ENCODE data around the gene SEMA4G.

SEMA4G gene

DNA sequence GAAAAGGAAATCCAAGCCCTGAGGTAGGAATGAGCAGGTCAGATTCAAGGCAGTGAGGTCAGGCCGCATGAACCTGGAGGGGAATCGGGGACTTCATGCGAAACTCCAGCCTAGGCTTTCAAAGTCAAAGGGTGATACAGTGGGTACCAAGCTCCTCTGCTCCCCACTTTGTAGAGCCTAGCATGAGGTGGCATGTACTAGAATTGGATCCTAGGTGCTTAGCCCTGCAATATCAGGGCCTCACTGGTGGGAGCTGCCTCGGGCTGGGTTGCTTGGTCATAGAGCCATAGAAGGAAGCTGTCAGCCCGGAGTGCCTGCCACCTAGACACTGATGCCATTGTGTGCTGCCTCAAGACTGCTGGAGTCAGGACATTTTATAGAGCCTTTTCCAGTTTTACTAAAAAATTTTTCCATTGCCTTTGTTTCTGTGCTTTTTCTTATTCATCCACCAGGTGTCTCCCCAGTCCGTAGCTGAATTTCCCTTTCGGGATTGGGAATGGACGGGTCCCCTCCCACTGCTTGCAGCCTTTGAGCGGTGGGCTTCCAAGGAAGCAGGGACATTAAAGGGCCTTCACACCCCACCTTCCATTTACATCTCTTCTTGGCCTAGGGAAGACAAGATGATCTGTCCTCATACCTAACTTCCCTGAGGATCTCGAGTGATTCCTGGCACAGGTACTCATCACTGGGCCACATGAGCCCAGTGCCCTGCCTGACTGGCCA lies 24.8 kb downstream of the SEMA4G start:
- DNase-seq: no peak

DNA sequence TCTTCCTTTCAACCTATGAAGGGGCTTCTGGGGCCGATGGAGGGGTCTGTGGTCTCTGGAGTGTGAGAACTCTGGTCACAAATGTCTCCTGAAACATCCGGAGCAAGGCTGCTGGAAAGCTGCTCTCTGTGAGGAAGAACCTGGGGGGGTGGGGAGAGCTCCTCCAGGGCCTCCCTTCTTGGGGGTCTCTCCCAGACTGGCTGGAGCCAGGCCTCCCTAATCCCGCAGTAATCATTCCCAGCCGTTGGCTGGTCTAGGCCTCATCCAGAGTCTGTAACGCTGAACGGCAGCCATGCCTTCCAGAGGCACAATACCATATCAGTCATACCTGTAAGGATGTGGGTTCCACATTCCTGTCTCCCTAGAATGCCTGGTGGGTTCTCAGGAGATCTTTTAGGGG lies 25.9 kb downstream of the SEMA4G start:
- no peak for DNase-seq

GRCh38 chr10:100996678-100997359 lies 27.5 kb downstream of the SEMA4G start:
- peak; percentile 8 for DNase-seq

DNA sequence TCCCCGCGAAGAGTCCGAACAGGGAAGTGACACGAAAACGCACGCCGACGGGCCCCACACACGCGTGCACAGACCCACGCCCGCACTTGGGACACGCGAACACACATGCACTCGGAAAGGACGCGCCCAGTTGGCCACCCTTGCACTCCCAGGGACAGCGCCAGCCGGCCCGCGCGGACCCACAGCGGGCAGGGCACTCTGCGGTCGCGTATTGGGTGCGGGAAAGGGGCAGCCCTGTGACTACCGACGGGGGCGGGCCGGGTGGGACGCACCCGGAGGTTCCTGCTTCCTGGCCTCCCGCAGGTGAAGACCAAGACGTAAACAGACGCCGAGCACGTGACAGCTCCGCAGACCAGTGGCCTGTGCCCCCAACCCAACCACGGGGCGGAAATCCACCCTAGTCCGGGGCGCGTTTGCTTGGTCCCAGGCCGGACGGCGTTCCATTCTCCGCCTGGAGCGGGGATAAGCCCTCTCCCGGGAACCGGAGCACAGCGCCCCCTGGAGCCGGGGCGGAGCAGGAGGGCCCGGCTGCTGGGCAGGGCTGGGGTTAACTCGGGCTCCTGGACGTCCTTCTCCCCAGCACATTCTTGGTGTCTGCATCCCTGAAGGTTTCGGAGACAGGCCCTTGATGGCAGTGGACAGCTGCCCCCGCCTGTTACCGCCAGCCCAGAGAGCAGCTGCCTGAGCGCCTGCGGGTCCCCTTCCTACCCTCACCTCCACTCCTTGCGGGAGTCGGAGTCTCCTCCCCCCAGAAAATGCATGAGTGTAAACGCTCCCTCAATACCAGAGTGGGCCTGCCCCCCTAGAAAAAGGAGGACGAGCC lies 28.3 kb downstream of the SEMA4G start:
- DNase-seq: peak; percentile 44

DNA sequence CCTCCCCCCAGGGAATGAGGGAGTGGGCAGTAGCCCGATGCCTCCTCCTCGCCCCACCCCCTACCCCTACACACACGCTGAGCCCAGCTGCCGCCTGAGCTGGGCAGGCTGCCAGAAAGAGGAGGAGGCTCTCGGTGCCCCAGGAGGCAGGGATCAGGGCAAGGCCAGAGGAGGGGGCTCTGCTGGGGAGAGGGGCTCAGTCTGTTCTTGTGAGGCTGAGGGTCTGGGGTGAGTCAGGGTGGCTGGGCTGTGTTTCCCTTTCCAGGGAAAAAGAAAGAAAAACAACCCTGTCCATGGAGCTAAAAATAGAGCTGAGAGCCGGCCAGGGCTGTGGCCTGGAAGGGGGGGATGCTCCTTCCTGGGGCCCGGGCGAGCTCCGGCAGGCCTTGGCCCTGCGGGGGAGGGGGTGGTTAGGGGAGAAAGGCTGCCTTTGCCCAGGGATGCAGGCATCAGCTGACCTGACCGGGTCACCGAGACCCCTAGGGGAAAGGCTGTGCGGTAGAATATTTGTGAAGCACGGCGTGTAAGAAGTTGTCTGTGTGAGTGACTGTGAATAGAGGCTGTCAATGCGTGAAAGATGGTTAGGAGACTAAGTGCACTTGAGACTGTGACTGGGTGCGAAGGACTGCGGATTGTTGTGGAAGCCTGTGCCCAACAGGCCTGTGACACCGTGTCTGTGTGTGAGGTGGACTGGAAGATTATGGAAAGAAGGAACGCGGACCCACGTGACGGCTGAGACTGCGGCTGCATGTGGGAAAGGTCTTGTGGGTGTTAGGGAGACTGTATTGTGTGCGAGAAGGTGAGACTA lies 29.1 kb downstream of the SEMA4G start:
- peak; percentile 61 for DNase-seq

GRCh38 chr10:100998991-100999741 lies 29.9 kb downstream of the SEMA4G start:
- peak; percentile 17 for DNase-seq

DNA sequence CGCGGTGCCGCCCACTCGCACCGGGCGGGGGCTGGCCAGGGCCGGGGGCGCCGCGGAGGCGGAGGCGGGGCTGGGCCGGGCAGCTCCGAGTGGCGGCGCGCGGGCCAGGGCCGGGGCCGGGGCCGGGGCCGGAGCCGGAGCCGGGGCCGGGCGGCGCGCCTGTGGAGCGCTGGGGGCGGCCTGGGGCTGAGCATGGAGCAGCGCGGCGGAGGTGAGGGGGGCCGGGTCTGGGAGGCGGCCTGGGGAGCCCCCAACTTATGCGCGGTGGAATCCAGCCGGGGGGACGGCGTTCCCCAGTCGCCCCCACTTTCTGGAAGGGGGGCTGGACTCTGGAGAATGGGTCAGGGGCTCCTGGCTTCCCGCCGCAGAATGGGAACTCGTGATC lies 30.4 kb downstream of the SEMA4G start, which contains the start of gene LZTS2:
LZTS2 (plus strand) TSS at position 67 of the 385 bp plus-strand sequence. CDS start 2,731 bp downstream, outside the sequence.
- no peak for DNase-seq

GRCh38 chr10:101000127-101000914 lies 31.0 kb downstream of the SEMA4G start:
- DNase-seq: no peak

DNA sequence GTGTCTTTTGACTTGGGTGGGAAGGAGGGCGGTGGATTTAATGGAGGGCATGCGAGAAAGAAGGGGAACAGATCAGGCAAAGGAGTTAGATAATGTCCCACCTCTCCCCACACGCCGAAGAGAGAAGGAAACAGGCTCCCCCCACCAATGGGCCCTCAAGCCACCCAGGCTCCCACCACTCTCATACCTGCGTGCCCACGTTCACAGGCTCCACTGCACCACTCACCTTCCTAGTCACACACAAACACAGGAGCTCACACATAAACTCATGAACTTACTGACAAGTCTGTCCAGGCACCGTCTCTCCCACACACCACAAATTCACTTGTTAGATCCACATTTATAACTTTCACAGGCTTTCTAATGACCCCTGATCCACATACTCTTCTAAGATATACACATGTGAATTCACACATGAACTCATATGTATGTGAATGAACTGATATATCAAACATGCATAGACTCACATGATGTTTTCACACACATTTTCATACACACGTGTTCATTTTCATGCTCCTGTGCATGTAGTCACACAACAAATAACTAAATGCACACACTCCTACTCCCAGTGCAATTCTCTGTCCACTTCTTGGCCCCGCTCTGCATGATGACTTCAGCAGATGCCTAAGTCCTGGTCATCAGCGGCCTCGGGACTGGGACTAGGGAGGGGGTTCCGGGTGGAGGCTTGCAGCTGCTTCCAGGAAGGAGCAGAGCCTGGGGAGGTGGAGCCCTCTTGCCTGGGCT lies 31.8 kb downstream of the SEMA4G start:
- no peak for DNase-seq

DNA sequence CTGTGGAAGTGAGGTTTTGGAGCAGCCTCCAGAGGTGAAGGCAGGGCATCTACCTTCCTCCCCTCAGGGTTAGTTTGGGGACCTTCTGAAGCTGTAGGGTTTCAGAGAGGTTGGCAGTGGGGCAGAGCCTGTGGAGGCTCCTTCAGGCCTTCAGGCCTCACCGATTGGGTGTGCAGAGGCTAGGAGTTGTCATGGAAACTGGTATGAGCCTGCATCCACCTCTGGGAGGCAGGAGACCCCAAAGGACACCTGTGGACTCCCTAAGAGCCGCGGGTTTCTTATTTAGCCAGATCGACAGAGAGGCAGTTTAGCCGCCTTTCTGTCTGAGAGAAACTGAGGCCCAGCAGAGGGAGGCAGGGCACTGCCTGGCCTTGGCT lies 32.3 kb downstream of the SEMA4G start:
- no peak for DNase-seq

- no peak for DNase-seq
These were observed 33.2 kb downstream of the SEMA4G start for GRCh38 chr10:101002456-101002855.

DNA sequence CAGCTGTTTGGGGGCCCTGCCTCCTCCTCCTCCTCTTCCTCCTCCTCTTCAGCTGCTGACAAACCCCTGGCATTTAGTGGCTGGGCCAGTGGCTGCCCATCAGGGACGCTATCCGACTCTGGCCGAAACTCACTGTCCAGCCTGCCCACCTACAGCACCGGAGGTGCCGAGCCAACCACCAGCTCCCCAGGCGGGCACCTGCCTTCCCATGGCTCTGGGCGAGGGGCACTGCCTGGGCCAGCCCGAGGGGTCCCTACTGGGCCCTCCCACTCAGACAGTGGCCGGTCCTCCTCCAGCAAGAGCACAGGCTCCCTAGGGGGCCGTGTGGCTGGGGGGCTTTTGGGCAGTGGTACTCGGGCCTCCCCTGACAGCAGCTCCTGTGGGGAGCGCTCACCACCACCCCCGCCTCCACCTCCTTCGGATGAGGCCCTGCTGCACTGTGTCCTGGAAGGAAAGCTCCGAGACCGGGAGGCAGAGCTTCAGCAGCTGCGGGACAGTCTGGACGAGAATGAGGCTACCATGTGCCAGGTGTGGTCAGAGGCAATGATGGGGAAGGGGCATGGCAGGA lies 34.4 kb downstream of the SEMA4G start:
- no peak for DNase-seq

DNA sequence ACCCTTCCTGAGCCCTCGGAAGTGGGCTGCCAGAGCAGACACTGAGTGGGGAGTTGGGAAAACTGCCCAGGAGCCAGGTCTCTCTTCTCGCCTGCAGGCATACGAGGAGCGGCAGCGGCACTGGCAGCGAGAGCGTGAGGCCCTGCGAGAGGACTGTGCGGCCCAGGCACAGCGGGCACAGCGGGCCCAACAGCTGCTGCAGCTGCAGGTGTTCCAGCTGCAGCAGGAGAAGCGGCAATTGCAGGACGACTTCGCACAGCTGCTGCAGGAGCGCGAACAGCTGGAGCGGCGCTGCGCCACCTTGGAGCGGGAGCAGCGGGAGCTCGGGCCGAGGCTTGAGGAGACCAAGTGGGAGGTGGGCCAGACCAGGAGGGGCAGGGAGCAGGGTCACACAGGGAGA lies 36.1 kb downstream of the SEMA4G start:
- DNase-seq: no peak

DNA sequence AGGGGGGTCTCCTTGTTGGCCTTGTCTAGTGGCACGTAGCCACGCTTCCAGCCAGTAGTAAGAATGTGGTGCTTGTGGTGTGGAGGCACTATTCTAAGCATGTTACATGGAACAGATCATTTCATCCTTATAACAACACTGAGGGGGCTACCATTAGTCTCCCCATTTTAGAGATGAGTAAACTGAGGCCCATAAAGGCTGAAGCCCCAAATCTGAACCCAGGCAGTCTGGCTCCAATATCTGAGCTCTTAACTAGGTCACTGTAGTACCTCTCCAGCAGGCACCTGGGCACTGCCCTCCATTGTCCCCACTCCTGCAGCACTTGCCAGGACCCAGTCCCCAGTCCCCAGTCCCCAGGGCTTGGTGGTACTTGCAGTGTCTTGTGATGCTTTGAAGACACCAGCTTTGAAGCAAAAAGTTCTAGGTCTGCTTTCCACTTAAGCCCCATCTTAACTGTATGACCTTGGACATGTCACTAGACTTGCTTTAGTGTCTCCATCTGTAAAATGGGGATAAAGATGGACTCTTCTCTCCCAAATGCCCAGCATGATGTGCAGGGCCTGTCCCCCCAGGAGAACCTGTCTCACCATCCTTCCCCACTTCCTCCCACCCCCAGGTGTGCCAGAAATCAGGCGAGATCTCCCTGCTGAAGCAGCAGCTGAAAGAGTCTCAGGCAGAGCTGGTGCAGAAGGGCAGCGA lies 36.7 kb downstream of the SEMA4G start:
- DNase-seq: no peak

GRCh38 chr10:101006593-101007098 lies 37.3 kb downstream of the SEMA4G start:
- DNase-seq: no peak

DNA sequence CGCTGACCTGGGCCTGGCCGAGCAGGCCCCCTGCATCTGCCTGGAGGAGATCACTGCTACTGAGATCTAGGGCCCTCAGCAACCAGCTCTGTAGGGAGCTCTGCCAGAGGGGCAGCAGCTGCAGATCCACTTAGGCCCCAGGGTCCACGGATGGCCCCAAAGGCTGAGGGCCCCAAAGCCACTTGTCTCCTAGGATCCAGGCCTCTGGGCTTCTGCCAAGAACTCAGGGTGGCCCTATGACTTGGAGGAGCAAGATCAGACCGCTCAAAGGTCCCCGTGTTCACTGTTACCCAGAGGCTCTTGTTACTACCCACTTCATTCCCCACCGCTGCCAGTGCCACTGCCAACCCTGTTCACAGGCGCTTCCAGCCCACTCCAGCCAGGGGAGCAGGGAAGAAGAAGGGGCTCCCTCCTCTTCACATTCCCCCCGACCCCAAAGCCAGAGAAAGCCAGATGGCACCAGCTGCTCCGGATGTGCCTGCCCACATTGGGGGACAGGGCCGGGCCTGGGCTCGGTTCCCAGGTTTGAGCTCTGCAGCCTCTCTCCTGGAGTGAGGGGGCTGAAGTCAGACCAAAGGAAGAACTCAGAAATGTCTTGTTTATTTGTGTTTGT lies 37.9 kb downstream of the SEMA4G start:
- DNase-seq: no peak

- no peak for DNase-seq
These were observed 38.9 kb downstream of the SEMA4G start for GRCh38 chr10:101007915-101008822.
